H1 (cell line): ENCODE measurements around the gene OSM.

Experiments used
- CBX5 ChIP-seq: fragments of 300-800, 300-1000 bp; sonication (generic); IDR thresholded peaks from 2 replicates; pipeline ENCODE4 v1.7.1; 2016; ENCODE audit warnings: antibody characterized with exemption, low read length, low read depth
- CTCF ChIP-seq, 3 experiments: IDR thresholded peaks; 1 replicate in 2 of 3; 2 replicates in 1 of 3; pipeline versions ENCODE4 v1.5.1 to v1.6.1; 2011; ENCODE audit warnings: low read length in 3 of 3, mild to moderate bottlenecking in 3 of 3, inconsistent platforms in 2 of 3, low read depth in 1 of 3, moderate library complexity in 1 of 3; ENCODE audit not compliant: insufficient read depth in 1 of 3; ENCODE audit errors: control extremely low read depth in 1 of 3
- E2F6 ChIP-seq: IDR thresholded peaks from 2 replicates; pipeline ENCODE4 v1.6.1; 2012; ENCODE audit warnings: inconsistent platforms
- EP300 ChIP-seq, 2 experiments: IDR thresholded peaks; 1 replicate in 1 of 2; 2 replicates in 1 of 2; pipeline ENCODE4 v1.6.1; 2011 to 2012; ENCODE audit warnings: low read depth in 2 of 2, low read length in 2 of 2, mild to moderate bottlenecking in 2 of 2, borderline replicate concordance in 1 of 2, inconsistent platforms in 1 of 2, moderate library complexity in 1 of 2
- GTF2F1 ChIP-seq: IDR thresholded peaks from 2 replicates; pipeline ENCODE4 v1.6.1; 2012; ENCODE audit warnings: low read depth, low read length, improper control_type of control experiment, borderline replicate concordance
- HDAC6 ChIP-seq: IDR thresholded peaks from one replicate; pipeline ENCODE4 v1.7.1; 2012; ENCODE audit warnings: low read depth, mild to moderate bottlenecking, inconsistent platforms, low read length, moderate library complexity
- PHF8 ChIP-seq: fragments of 200-600 bp; sonication (generic); conservative IDR thresholded peaks from 2 replicates; pipeline ENCODE4 v1.7.1; 2012; ENCODE audit warnings: low read depth, mild to moderate bottlenecking, inconsistent platforms, low read length, moderate library complexity
- POLR2A ChIP-seq, 2 experiments: IDR thresholded peaks; 1 replicate in 1 of 2; 2 replicates in 1 of 2; pipeline ENCODE4 v1.6.1; 2011; ENCODE audit warnings: low read depth in 2 of 2, low read length in 2 of 2, mild to moderate bottlenecking in 2 of 2; ENCODE audit errors: control extremely low read depth in 1 of 2
- RAD21 ChIP-seq, 2 experiments: IDR thresholded peaks in 1 of 2; conservative IDR thresholded peaks in 1 of 2; 2 replicates each; pipeline ENCODE4 v1.6.1; 2011; ENCODE audit warnings: low read depth in 2 of 2, low read length in 2 of 2, improper control_type of control experiment in 1 of 2, inconsistent platforms in 1 of 2, mild to moderate bottlenecking in 1 of 2, moderate library complexity in 1 of 2
- TF ChIP-seq, protein P1 (sequence below): fragments of 300-600 bp; sonication (generic); IDR thresholded peaks from 2 replicates; pipeline ENCODE4 v1.7.1; 2012; ENCODE audit warnings: low read length, moderate library complexity, mild to moderate bottlenecking, inconsistent platforms; ENCODE audit not compliant: insufficient replicate concordance

DNA sequence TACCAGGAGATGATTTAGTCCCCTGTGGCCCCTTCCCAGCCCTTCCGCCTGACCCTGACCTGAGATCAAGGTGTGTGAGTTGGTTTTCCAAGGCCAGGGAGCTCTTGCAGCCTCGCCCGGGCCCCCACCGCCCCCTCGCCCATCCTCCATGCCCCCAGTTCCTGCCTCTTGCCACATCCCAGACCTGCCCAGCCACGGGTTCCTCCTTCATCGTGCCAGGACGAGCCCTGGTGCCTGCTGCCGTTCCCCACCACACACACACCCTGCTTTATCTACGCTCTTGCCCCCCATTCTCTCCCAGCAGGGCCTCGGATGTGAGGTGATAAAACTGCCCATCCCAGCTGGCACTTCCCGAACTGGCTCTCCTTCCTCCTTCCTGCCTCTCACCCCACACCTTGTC, 18.7 kb downstream of the OSM start:
- TF ChIP-seq HDAC6 (no peak), E2F6 (no peak), CBX5 (no peak), EP300 (IDR thresholded peaks at IDR 0.05; ENCODE audit: borderline replicate concordance in 1 of 2, low read depth in 2 of 2, low read length in 2 of 2) (no peak), PHF8 (no peak), RAD21 (IDR thresholded peaks at IDR 0.05 in 1 of 2, conservative IDR thresholded peaks at IDR 0.05 in 1 of 2; ENCODE audit: low read depth in 2 of 2, low read length in 2 of 2) (no peak), CTCF (IDR thresholded peaks at IDR 0.05; ENCODE audit: control extremely low read depth in 1 of 3, insufficient read depth in 1 of 3, low read depth in 1 of 3, low read length in 3 of 3) (no peak), POLR2A (IDR thresholded peaks at IDR 0.05; ENCODE audit: control extremely low read depth in 1 of 2, low read depth in 2 of 2, low read length in 2 of 2) (no peak), GTF2F1 (no peak)
- TF ChIP-seq, protein P1, sequence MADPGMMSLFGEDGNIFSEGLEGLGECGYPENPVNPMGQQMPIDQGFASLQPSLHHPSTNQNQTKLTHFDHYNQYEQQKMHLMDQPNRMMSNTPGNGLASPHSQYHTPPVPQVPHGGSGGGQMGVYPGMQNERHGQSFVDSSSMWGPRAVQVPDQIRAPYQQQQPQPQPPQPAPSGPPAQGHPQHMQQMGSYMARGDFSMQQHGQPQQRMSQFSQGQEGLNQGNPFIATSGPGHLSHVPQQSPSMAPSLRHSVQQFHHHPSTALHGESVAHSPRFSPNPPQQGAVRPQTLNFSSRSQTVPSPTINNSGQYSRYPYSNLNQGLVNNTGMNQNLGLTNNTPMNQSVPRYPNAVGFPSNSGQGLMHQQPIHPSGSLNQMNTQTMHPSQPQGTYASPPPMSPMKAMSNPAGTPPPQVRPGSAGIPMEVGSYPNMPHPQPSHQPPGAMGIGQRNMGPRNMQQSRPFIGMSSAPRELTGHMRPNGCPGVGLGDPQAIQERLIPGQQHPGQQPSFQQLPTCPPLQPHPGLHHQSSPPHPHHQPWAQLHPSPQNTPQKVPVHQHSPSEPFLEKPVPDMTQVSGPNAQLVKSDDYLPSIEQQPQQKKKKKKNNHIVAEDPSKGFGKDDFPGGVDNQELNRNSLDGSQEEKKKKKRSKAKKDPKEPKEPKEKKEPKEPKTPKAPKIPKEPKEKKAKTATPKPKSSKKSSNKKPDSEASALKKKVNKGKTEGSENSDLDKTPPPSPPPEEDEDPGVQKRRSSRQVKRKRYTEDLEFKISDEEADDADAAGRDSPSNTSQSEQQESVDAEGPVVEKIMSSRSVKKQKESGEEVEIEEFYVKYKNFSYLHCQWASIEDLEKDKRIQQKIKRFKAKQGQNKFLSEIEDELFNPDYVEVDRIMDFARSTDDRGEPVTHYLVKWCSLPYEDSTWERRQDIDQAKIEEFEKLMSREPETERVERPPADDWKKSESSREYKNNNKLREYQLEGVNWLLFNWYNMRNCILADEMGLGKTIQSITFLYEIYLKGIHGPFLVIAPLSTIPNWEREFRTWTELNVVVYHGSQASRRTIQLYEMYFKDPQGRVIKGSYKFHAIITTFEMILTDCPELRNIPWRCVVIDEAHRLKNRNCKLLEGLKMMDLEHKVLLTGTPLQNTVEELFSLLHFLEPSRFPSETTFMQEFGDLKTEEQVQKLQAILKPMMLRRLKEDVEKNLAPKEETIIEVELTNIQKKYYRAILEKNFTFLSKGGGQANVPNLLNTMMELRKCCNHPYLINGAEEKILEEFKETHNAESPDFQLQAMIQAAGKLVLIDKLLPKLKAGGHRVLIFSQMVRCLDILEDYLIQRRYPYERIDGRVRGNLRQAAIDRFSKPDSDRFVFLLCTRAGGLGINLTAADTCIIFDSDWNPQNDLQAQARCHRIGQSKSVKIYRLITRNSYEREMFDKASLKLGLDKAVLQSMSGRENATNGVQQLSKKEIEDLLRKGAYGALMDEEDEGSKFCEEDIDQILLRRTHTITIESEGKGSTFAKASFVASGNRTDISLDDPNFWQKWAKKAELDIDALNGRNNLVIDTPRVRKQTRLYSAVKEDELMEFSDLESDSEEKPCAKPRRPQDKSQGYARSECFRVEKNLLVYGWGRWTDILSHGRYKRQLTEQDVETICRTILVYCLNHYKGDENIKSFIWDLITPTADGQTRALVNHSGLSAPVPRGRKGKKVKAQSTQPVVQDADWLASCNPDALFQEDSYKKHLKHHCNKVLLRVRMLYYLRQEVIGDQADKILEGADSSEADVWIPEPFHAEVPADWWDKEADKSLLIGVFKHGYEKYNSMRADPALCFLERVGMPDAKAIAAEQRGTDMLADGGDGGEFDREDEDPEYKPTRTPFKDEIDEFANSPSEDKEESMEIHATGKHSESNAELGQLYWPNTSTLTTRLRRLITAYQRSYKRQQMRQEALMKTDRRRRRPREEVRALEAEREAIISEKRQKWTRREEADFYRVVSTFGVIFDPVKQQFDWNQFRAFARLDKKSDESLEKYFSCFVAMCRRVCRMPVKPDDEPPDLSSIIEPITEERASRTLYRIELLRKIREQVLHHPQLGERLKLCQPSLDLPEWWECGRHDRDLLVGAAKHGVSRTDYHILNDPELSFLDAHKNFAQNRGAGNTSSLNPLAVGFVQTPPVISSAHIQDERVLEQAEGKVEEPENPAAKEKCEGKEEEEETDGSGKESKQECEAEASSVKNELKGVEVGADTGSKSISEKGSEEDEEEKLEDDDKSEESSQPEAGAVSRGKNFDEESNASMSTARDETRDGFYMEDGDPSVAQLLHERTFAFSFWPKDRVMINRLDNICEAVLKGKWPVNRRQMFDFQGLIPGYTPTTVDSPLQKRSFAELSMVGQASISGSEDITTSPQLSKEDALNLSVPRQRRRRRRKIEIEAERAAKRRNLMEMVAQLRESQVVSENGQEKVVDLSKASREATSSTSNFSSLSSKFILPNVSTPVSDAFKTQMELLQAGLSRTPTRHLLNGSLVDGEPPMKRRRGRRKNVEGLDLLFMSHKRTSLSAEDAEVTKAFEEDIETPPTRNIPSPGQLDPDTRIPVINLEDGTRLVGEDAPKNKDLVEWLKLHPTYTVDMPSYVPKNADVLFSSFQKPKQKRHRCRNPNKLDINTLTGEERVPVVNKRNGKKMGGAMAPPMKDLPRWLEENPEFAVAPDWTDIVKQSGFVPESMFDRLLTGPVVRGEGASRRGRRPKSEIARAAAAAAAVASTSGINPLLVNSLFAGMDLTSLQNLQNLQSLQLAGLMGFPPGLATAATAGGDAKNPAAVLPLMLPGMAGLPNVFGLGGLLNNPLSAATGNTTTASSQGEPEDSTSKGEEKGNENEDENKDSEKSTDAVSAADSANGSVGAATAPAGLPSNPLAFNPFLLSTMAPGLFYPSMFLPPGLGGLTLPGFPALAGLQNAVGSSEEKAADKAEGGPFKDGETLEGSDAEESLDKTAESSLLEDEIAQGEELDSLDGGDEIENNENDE: no peak
